SK-N-MC (cell line): ENCODE results near the gene FCMR.

Source experiments
- EZH2 ChIP-seq: fragments of 200-600 bp; sonication (generic); IDR thresholded peaks from one replicate; pipeline ENCODE4 v1.6.1; 2017; ENCODE audit warnings: antibody characterized with exemption
- POLR2AphosphoS5 ChIP-seq: IDR thresholded peaks from 2 replicates; pipeline ENCODE4 v1.6.1; 2012; ENCODE audit warnings: mild to moderate bottlenecking, low read depth, low read length, borderline replicate concordance

DNA sequence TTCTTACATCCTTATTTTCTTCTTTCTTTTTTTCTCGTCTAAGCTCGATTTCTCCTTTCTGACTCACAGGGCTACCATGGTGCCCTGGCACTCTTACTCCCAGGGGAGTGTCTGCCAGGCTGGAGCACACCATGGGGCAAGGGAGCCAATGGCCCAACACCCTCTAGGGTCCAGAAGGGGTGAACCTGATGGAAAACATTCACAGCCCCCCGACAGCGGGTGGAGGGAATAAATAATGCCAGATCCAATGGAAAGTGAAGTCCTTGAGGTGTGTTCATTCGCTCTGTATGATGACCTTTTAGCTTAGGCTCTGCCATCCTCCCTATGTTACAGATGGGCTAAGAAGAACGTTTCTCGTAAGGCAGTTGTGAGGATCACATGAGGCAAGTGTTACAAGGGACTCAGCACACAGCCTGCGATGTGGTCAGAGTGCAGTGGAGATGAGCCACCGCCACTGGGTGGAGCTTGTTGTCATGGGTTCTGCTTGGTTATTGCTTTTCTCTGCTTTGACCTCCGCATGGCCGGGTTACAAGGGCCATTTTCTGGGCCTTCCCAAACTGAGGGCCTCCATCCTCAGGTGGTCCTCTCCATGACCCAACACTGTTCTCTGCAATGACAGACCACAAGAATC is 3.5 kb upstream of the FCMR start:
- no peak for TF ChIP-seq EZH2
- no peak for TF ChIP-seq POLR2AphosphoS5
